Endothelial cell of umbilical vein (primary cell): ENCODE measurements around the gene FBXO10. TPM values are rescaled to one million over a fixed set of nuclear protein-coding genes. Genes with fewer than 3 reads are reported as not detected.

Experiments used
- BruUV-seq: library from RNA; stranded (reverse); fragments of 400-500 nt; replicated peaks from 2 replicates; lab custom pipeline; 2021; lab: Mats Ljungman, UMichigan
- CTCF ChIA-PET: fragments of 300-600, 350-600 bp; sonication (Branson Sonifier 250); formaldehyde crosslinking; loops from one replicate; lab custom pipeline; 2021; ENCODE audit warnings: antibody characterized with exemption, inconsistent platforms; lab: Charles Lee
- POLR2A ChIA-PET: fragments of 300-600, 350-600 bp; sonication (Branson Sonifier 250); formaldehyde crosslinking; loops from one replicate; lab custom pipeline; 2021; ENCODE audit warnings: antibody characterized with exemption, inconsistent platforms; lab: Charles Lee
- DNase-seq: peaks from one replicate; pipeline ENCODE4 v3.0.0-alpha.2; 2011; ENCODE audit warnings: low read depth, low spot score
- FAIRE-seq: peaks from 2 replicates; lab custom pipeline; 2011; peaks lifted over from hg19 to GRCh38; lab: Jason Lieb, UNC
- H2AFZ ChIP-seq: 2 replicates; pipeline ENCODE4 v1.6.0; 2012; ENCODE audit warnings: low read depth, low read length, control low read depth, inconsistent platforms
- H3K27ac ChIP-seq: 2 replicates; pipeline ENCODE4 v1.5.1; 2011; ENCODE audit warnings: low read depth, mild to moderate bottlenecking, control low read depth, low read length, moderate library complexity; ENCODE audit not compliant: insufficient read depth
- H3K27me3 ChIP-seq, 2 experiments: 2 replicates each; pipeline versions ENCODE4 v1.6.0 to v1.6.1; 2011; ENCODE audit warnings: low read length in 2 of 2, mixed read lengths in 1 of 2; ENCODE audit not compliant: control insufficient read depth in 2 of 2, insufficient read depth in 2 of 2
- H3K36me3 ChIP-seq, 2 experiments: 2 replicates in 1 of 2; 3 replicates in 1 of 2; pipeline ENCODE4 v1.5.1; 2011; ENCODE audit warnings: low read length in 2 of 2, mild to moderate bottlenecking in 1 of 2, moderate library complexity in 1 of 2; ENCODE audit not compliant: control insufficient read depth in 2 of 2, insufficient read depth in 2 of 2; ENCODE audit errors: extremely low read depth in 1 of 2
- H3K4me1 ChIP-seq: 3 replicates; pipeline ENCODE4 v1.5.1; 2011; ENCODE audit warnings: mild to moderate bottlenecking, low read length; ENCODE audit not compliant: control insufficient read depth, insufficient read depth; ENCODE audit errors: extremely low read depth
- H3K4me2 ChIP-seq: 2 replicates; pipeline ENCODE4 v1.6.1; 2011; ENCODE audit warnings: low read length, control low read depth, mixed read lengths; ENCODE audit not compliant: insufficient read depth
- H3K4me3 ChIP-seq, 3 experiments: fragments of 200-600 bp in 1 of 3; sonication (generic), shearing (Covaris generic) in 1 of 3; replicated peaks in 1 of 3; 2 replicates each; pipeline ENCODE4 v1.5.1; 2011 to 2016; ENCODE audit warnings: control low read depth in 3 of 3, low read length in 3 of 3, mild to moderate bottlenecking in 2 of 3, inconsistent platforms in 1 of 3, low read depth in 1 of 3, moderate library complexity in 1 of 3; ENCODE audit not compliant: insufficient read depth in 1 of 3
- H3K79me2 ChIP-seq: 2 replicates; pipeline ENCODE4 v1.6.0; 2012; ENCODE audit warnings: low read length, inconsistent platforms; ENCODE audit not compliant: control insufficient read depth, insufficient read depth
- H3K9ac ChIP-seq: replicated peaks from 2 replicates; pipeline ENCODE3; 2011; ENCODE audit warnings: low read length, control low read depth; ENCODE audit not compliant: insufficient read depth; ENCODE audit errors: extremely low read depth
- H3K9me1 ChIP-seq: replicated peaks from 3 replicates; pipeline ENCODE4 v1.6.0; 2011; ENCODE audit warnings: mild to moderate bottlenecking, low read length; ENCODE audit not compliant: control insufficient read depth, insufficient read depth; ENCODE audit errors: extremely low read depth
- H3K9me3 ChIP-seq: replicated peaks from 2 replicates; pipeline ENCODE4 v1.5.1; 2012; ENCODE audit warnings: low read length, inconsistent platforms; ENCODE audit not compliant: control insufficient read depth, insufficient read depth
- H4K20me1 ChIP-seq: replicated peaks from 2 replicates; pipeline ENCODE3; 2011; ENCODE audit warnings: mild to moderate bottlenecking, low read length; ENCODE audit not compliant: control insufficient read depth, insufficient read depth; ENCODE audit errors: extremely low read depth
- EZH2 ChIP-seq: IDR thresholded peaks from 2 replicates; pipeline ENCODE4 v1.6.1; 2012; ENCODE audit warnings: borderline replicate concordance, low read depth, mild to moderate bottlenecking, moderate library complexity, low read length, inconsistent platforms; ENCODE audit not compliant: severe bottlenecking
- FOS ChIP-seq: IDR thresholded peaks from 2 replicates; pipeline ENCODE4 v1.6.1; 2011; ENCODE audit warnings: mild to moderate bottlenecking, low read length, moderate library complexity, borderline replicate concordance; ENCODE audit not compliant: insufficient read depth
- GATA2 ChIP-seq: IDR thresholded peaks from 2 replicates; pipeline ENCODE4 v1.7.0; 2011; ENCODE audit warnings: low read depth, mild to moderate bottlenecking, moderate library complexity, mixed read lengths, low read length; ENCODE audit not compliant: insufficient read length, insufficient read depth
- JUN ChIP-seq: IDR thresholded peaks from 2 replicates; pipeline ENCODE4 v1.6.1; 2011; ENCODE audit warnings: borderline replicate concordance, low read depth; ENCODE audit not compliant: insufficient read length, insufficient read depth
- MYC ChIP-seq: IDR thresholded peaks from one replicate; pipeline ENCODE4 v1.6.1; 2011; ENCODE audit warnings: mild to moderate bottlenecking, low read depth, low read length
- POLR2A ChIP-seq: IDR thresholded peaks from 2 replicates; pipeline ENCODE4 v1.6.1; 2012; ENCODE audit warnings: low read depth, mild to moderate bottlenecking, control low read depth, low read length
- POLR2AphosphoS5 ChIP-seq: IDR thresholded peaks from 2 replicates; pipeline ENCODE4 v1.6.1; 2012; ENCODE audit warnings: low read depth, mild to moderate bottlenecking, control low read depth, low read length, moderate library complexity; ENCODE audit not compliant: insufficient read depth
- dilution Hi-C: fragments of 300-500 bp; cut with MboI; formaldehyde crosslinking; loops from one replicate; pipeline ENCODE4 v1.15.0; 2019; ENCODE audit warnings: low sequenced_read_pairs; ENCODE audit not compliant: extremely low pct_ligation_motif_present
- intact Hi-C: fragments of 100-400 bp; cut with micrococcal nuclease; formaldehyde crosslinking; loops from one replicate; pipeline ENCODE4 v1.10.0; 2022
- polyA plus RNA-seq, 4 experiments: library from polyadenylated mRNA; depleted of rRNA in 3 of 4; stranded (reverse) in 3 of 4; unstranded in 1 of 4; fragments of >200 nt; gene quantifications; 2 replicates each; pipeline versions ENCODE4 v1.2.1 to v1.2.3, GENCODE V29; 2011 to 2012; ENCODE audit warnings: missing spikeins in 1 of 4
- total RNA-seq: library from RNA; stranded (reverse); gene quantifications from 2 replicates; pipeline ENCODE4 v1.2.3, GENCODE V29; 2021
- TF ChIP-seq, protein P1 (sequence below): IDR thresholded peaks from 2 replicates; pipeline ENCODE4 v1.6.1; 2011; ENCODE audit not compliant: insufficient read depth, insufficient read length
- TF ChIP-seq, protein P2 (sequence below), 2 donors: IDR thresholded peaks; 1 replicate in 1 of 2; 2 replicates in 1 of 2; pipeline ENCODE4 v1.5.1; 2011; ENCODE audit warnings: low read length in 2 of 2, mild to moderate bottlenecking in 2 of 2, moderate library complexity in 2 of 2, control low read depth in 1 of 2, inconsistent platforms in 1 of 2, low read depth in 1 of 2; ENCODE audit not compliant: insufficient read depth in 1 of 2; ENCODE audit errors: extremely low read depth in 1 of 2

FBXO10 gene
- total and polyA plus RNA-seq, 2 donors (not counting 3 experiments of a cell fraction or from before 2014, with no cell fraction given): 11.8 to 14.4 TPM

DNA sequence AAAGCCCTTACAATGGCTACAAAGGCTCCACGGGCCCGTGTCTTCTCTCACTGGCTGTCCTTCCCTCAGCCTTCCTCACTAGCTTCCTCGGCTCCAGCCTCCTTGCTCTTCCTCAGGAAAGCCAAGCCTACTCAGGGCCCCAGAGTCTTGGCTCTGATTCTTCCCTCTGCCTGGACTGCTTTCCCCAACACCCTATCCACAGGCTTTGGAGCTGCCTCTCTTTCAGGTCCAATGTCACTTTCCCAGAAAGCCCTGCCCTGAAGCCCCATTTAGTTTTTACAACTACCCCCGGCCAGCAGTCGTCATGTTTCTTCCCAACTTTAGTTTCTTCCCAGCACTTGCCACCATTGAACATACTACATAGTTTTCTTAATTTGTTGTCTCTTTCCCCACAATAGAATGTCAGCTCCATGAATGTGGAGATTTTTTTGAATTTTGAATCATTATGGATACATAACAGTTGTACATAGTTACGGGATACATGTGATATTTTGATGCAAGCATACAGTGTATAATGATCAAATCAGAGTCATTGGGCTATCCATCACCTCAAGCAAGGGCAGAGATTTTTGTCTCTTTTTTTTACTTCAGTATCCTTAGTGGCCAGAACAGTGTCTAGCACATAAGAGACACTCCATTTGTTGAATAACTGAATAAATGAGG, 33.7 kb upstream of the FBXO10 start:
- dilution Hi-C loops: no loop called here
- Histone ChIP-seq H3K9ac (no peak overlapping the region), H3K27me3 (peaks cover 20 to 26% of the 10 kb centered on the region in 2 experiments), H3K79me2 (no peaks in the 10 kb centered on the region), H3K4me2 (no peak overlapping the region), H2AFZ (no peak overlapping the region), H3K9me3 (no peaks in the 10 kb centered on the region), H3K36me3 (no peaks in the 10 kb centered on the region), H3K27ac (no peak overlapping the region), H3K4me1 (no peaks in the 10 kb centered on the region), H3K9me1 (no peaks in the 10 kb centered on the region), H4K20me1 (no peaks in the 10 kb centered on the region), H3K4me3 (no peak overlapping the region)
- no peak for DNase-seq
- intact Hi-C loops: no loop called here
- ChIA-PET POLR2A (no interaction called here), CTCF (no interaction called here)
- no TSS peak for BruUV-seq
- no peak for TF ChIP-seq JUN
- TF ChIP-seq MYC: no peak
- TF ChIP-seq, protein P1, sequence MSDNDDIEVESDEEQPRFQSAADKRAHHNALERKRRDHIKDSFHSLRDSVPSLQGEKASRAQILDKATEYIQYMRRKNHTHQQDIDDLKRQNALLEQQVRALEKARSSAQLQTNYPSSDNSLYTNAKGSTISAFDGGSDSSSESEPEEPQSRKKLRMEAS: no peak
- no peak for TF ChIP-seq POLR2AphosphoS5
- TF ChIP-seq, protein P2, sequence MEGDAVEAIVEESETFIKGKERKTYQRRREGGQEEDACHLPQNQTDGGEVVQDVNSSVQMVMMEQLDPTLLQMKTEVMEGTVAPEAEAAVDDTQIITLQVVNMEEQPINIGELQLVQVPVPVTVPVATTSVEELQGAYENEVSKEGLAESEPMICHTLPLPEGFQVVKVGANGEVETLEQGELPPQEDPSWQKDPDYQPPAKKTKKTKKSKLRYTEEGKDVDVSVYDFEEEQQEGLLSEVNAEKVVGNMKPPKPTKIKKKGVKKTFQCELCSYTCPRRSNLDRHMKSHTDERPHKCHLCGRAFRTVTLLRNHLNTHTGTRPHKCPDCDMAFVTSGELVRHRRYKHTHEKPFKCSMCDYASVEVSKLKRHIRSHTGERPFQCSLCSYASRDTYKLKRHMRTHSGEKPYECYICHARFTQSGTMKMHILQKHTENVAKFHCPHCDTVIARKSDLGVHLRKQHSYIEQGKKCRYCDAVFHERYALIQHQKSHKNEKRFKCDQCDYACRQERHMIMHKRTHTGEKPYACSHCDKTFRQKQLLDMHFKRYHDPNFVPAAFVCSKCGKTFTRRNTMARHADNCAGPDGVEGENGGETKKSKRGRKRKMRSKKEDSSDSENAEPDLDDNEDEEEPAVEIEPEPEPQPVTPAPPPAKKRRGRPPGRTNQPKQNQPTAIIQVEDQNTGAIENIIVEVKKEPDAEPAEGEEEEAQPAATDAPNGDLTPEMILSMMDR (IDR thresholded peaks at IDR 0.05; ENCODE audit: extremely low read depth in 1 of 2, insufficient read depth in 1 of 2, low read depth in 1 of 2, low read length in 2 of 2): no peak
- no peak for TF ChIP-seq GATA2
- no peak for TF ChIP-seq FOS
- TF ChIP-seq POLR2A: no peak
- no peak for TF ChIP-seq EZH2
- no peak for FAIRE-seq
